H1 (cell line): ENCODE data around the gene PRTN3. TPM values are rescaled to one million over a fixed set of nuclear protein-coding genes. Genes with fewer than 3 reads are reported as not detected.

Source experiments
- CTCF ChIA-PET: fragments of 300-600 bp; sonication (Branson Sonifier 250); formaldehyde crosslinking; loops from one replicate; lab custom pipeline; 2021; ENCODE audit not compliant: partially characterized antibody; lab: Charles Lee
- POLR2A ChIA-PET: fragments of 300-600 bp; sonication (Branson Sonifier 250); formaldehyde crosslinking; loops from one replicate; lab custom pipeline; 2021; ENCODE audit warnings: inconsistent platforms; ENCODE audit not compliant: partially characterized antibody; lab: Charles Lee
- DNase-seq, 2 experiments: peaks; one replicate each; pipeline versions ENCODE4 v3.0.0 to v3.0.0-alpha.2; 2010 to 2022; ENCODE audit warnings: low spot score in 2 of 2, low read depth in 1 of 2, mixed read lengths in 1 of 2
- FAIRE-seq: peaks from 2 replicates; lab custom pipeline; 2011; peaks lifted over from hg19 to GRCh38; lab: Jason Lieb, UNC
- H2AFZ ChIP-seq: 2 replicates; pipeline ENCODE4 v1.8.1; 2012; ENCODE audit warnings: low read length, inconsistent platforms
- H2AK5ac ChIP-seq: 2 replicates; pipeline ENCODE4 v1.6.1; 2013; ENCODE audit warnings: low read depth, low read length
- H2BK120ac ChIP-seq: replicated peaks from 2 replicates; pipeline ENCODE3; 2013; ENCODE audit warnings: low read depth, low read length, inconsistent platforms
- H2BK12ac ChIP-seq: 2 replicates; pipeline ENCODE4 v1.6.1; 2013; ENCODE audit warnings: low read depth, low read length
- H2BK15ac ChIP-seq: 2 replicates; pipeline ENCODE4 v1.6.1; 2013; ENCODE audit warnings: low read length
- H2BK20ac ChIP-seq: 2 replicates; pipeline ENCODE4 v1.6.1; 2013; ENCODE audit warnings: low read length
- H2BK5ac ChIP-seq: 2 replicates; pipeline ENCODE4 v1.6.1; 2013; ENCODE audit warnings: low read depth, low read length
- H3K14ac ChIP-seq: 2 replicates; pipeline ENCODE4 v1.6.1; 2013; ENCODE audit warnings: inconsistent platforms; ENCODE audit not compliant: insufficient read length
- H3K18ac ChIP-seq: 2 replicates; pipeline ENCODE4 v1.6.1; 2013; ENCODE audit warnings: low read length; ENCODE audit errors: extremely low read depth
- H3K23ac ChIP-seq: 2 replicates; pipeline ENCODE4 v1.6.1; 2013; ENCODE audit warnings: inconsistent platforms; ENCODE audit not compliant: insufficient read length
- H3K23me2 ChIP-seq: 2 replicates; pipeline ENCODE4 v1.6.1; 2013; ENCODE audit warnings: low read depth, low read length
- H3K27ac ChIP-seq: 2 replicates; pipeline ENCODE4 v1.6.1; 2011; ENCODE audit warnings: low read depth, low read length, inconsistent platforms
- H3K27me3 ChIP-seq, 4 experiments: replicated peaks in 1 of 4; 1 replicate in 1 of 4; 2 replicates in 3 of 4; pipeline versions ENCODE4 v1.6.1 to v1.8.1; 2011 to 2013; ENCODE audit warnings: low read length in 3 of 4, mild to moderate bottlenecking in 3 of 4, inconsistent platforms in 2 of 4, mixed read lengths in 2 of 4, moderate library complexity in 1 of 4; ENCODE audit not compliant: control insufficient read depth in 3 of 4, insufficient read depth in 3 of 4; ENCODE audit errors: extremely low read depth in 1 of 4
- H3K36me3 ChIP-seq, 4 experiments: 2 replicates each; pipeline versions ENCODE4 v1.6.1 to v1.8.1; 2011 to 2013; ENCODE audit warnings: mild to moderate bottlenecking in 4 of 4, low read length in 3 of 4, moderate library complexity in 2 of 4, control low read depth in 1 of 4, inconsistent platforms in 1 of 4; ENCODE audit not compliant: insufficient read depth in 4 of 4, control insufficient read depth in 2 of 4
- H3K4ac ChIP-seq: replicated peaks from 2 replicates; pipeline ENCODE3; 2013; ENCODE audit warnings: low read length, low read depth, mixed read lengths, inconsistent platforms; ENCODE audit not compliant: insufficient read length
- H3K4me1 ChIP-seq, 4 experiments: replicated peaks in 1 of 4; 1 replicate in 1 of 4; 2 replicates in 3 of 4; pipeline versions ENCODE4 v1.6.1 to v1.8.1; 2011 to 2013; ENCODE audit warnings: low read length in 3 of 4, inconsistent platforms in 2 of 4, mixed read lengths in 1 of 4; ENCODE audit not compliant: insufficient read depth in 4 of 4, control insufficient read depth in 3 of 4
- H3K4me2 ChIP-seq, 2 experiments: 2 replicates each; pipeline versions ENCODE4 v1.6.1 to v1.8.1; 2011 to 2013; ENCODE audit warnings: low read depth in 2 of 2, low read length in 2 of 2, control low read depth in 1 of 2, inconsistent platforms in 1 of 2, mild to moderate bottlenecking in 1 of 2; ENCODE audit not compliant: insufficient read depth in 1 of 2
- H3K4me3 ChIP-seq, 4 experiments: fragments of 200-600, 300-600 bp in 1 of 4; sonication (generic), shearing (Covaris generic), sonication (Bioruptor Twin) in 1 of 4; 2 replicates each; pipeline versions ENCODE4 v1.5.1 to v1.8.1; 2011 to 2016; ENCODE audit warnings: low read length in 4 of 4, low read depth in 3 of 4, control low read depth in 2 of 4, inconsistent platforms in 2 of 4, mild to moderate bottlenecking in 2 of 4, mixed read lengths in 1 of 4, moderate library complexity in 1 of 4; ENCODE audit not compliant: insufficient read depth in 2 of 4; ENCODE audit errors: extremely low read depth in 1 of 4
- H3K56ac ChIP-seq: replicated peaks from 2 replicates; pipeline ENCODE3; 2013; ENCODE audit warnings: low read depth, mild to moderate bottlenecking, mixed read lengths, low read length, inconsistent platforms; ENCODE audit not compliant: insufficient read length
- H3K79me1 ChIP-seq: 2 replicates; pipeline ENCODE4 v1.6.1; 2013; ENCODE audit warnings: low read depth, low read length, control low read depth
- H3K79me2 ChIP-seq, 2 experiments: 2 replicates each; pipeline versions ENCODE4 v1.6.1 to v1.8.1; 2012 to 2013; ENCODE audit warnings: low read length in 2 of 2, mild to moderate bottlenecking in 2 of 2, inconsistent platforms in 1 of 2; ENCODE audit not compliant: insufficient read depth in 2 of 2, control insufficient read depth in 1 of 2
- H3K9ac ChIP-seq, 4 experiments: replicated peaks in 1 of 4; 1 replicate in 1 of 4; 2 replicates in 3 of 4; pipeline versions ENCODE4 v1.6.1 to v1.8.1; 2011 to 2013; ENCODE audit warnings: low read depth in 3 of 4, low read length in 3 of 4, control low read depth in 2 of 4, mild to moderate bottlenecking in 2 of 4, moderate library complexity in 2 of 4, inconsistent platforms in 1 of 4; ENCODE audit errors: extremely low read depth in 1 of 4
- H3K9me3 ChIP-seq, 2 experiments: 2 replicates each; pipeline versions ENCODE4 v1.6.1 to v1.8.1; 2012 to 2013; ENCODE audit warnings: mild to moderate bottlenecking in 2 of 2, moderate library complexity in 2 of 2, control low read depth in 1 of 2, inconsistent platforms in 1 of 2, low read depth in 1 of 2, low read length in 1 of 2, mixed read lengths in 1 of 2; ENCODE audit not compliant: insufficient read depth in 2 of 2
- H4K20me1 ChIP-seq, 2 experiments: replicated peaks in 1 of 2; 2 replicates each; pipeline versions ENCODE3 to v1.8.1; 2011 to 2013; ENCODE audit warnings: inconsistent platforms in 2 of 2, low read length in 2 of 2, mild to moderate bottlenecking in 1 of 2; ENCODE audit not compliant: insufficient read depth in 2 of 2, control insufficient read depth in 1 of 2
- H4K5ac ChIP-seq: 2 replicates; pipeline ENCODE4 v1.6.1; 2013; ENCODE audit warnings: low read length, low read depth, mixed read lengths, inconsistent platforms; ENCODE audit not compliant: insufficient read length
- H4K8ac ChIP-seq: 2 replicates; pipeline ENCODE4 v1.8.0; 2013; ENCODE audit warnings: mild to moderate bottlenecking, moderate library complexity, low read length, inconsistent platforms; ENCODE audit not compliant: insufficient read depth; ENCODE audit errors: extremely low read depth
- H4K91ac ChIP-seq: replicated peaks from 2 replicates; pipeline ENCODE3; 2013; ENCODE audit warnings: low read length, mixed read lengths, inconsistent platforms; ENCODE audit not compliant: insufficient read length
- BCL11A ChIP-seq, 2 experiments: IDR thresholded peaks; one replicate each; pipeline ENCODE4 v1.6.1; 2011; ENCODE audit warnings: low read depth in 2 of 2, low read length in 2 of 2, mild to moderate bottlenecking in 2 of 2
- BRCA1 ChIP-seq: IDR thresholded peaks from 2 replicates; pipeline ENCODE4 v1.6.1; 2012; ENCODE audit warnings: low read depth, low read length, improper control_type of control experiment
- CHD2 ChIP-seq: IDR thresholded peaks from 2 replicates; pipeline ENCODE4 v1.6.1; 2012; ENCODE audit warnings: low read length, improper control_type of control experiment
- CREB1 ChIP-seq: IDR thresholded peaks from 2 replicates; pipeline ENCODE4 v1.6.1; 2012; ENCODE audit warnings: inconsistent platforms
- GABPA ChIP-seq: IDR thresholded peaks from 2 replicates; pipeline ENCODE4 v1.6.1; 2011; ENCODE audit warnings: mild to moderate bottlenecking, low read length, moderate library complexity, borderline replicate concordance; ENCODE audit not compliant: insufficient read depth
- HDAC2 ChIP-seq, 2 experiments: fragments of 300-600 bp in 1 of 2; sonication (generic) in 1 of 2; IDR thresholded peaks; 2 replicates each; pipeline ENCODE4 v1.6.1; 2011 to 2012; ENCODE audit warnings: low read depth in 2 of 2, low read length in 2 of 2, mild to moderate bottlenecking in 2 of 2, moderate library complexity in 2 of 2, borderline replicate concordance in 1 of 2, inconsistent platforms in 1 of 2
- PHF8 ChIP-seq: fragments of 200-600 bp; sonication (generic); conservative IDR thresholded peaks from 2 replicates; pipeline ENCODE4 v1.7.1; 2012; ENCODE audit warnings: low read depth, mild to moderate bottlenecking, inconsistent platforms, low read length, moderate library complexity
- POLR2A ChIP-seq, 2 experiments: IDR thresholded peaks; 1 replicate in 1 of 2; 2 replicates in 1 of 2; pipeline ENCODE4 v1.6.1; 2011; ENCODE audit warnings: low read depth in 2 of 2, low read length in 2 of 2, mild to moderate bottlenecking in 2 of 2; ENCODE audit errors: control extremely low read depth in 1 of 2
- POLR2AphosphoS5 ChIP-seq: IDR thresholded peaks from 2 replicates; pipeline ENCODE4 v1.6.1; 2011; ENCODE audit warnings: low read depth, low read length
- SIN3A ChIP-seq, 2 experiments: IDR thresholded peaks in 1 of 2; conservative IDR thresholded peaks in 1 of 2; 2 replicates each; pipeline ENCODE4 v1.6.1; 2011 to 2012; ENCODE audit warnings: low read length in 2 of 2, improper control_type of control experiment in 1 of 2, low read depth in 1 of 2, mild to moderate bottlenecking in 1 of 2
- SIX5 ChIP-seq: IDR thresholded peaks from 2 replicates; pipeline ENCODE4 v1.6.1; 2011; ENCODE audit warnings: mild to moderate bottlenecking, low read depth, low read length
- SP4 ChIP-seq: IDR thresholded peaks from 2 replicates; pipeline ENCODE4 v1.6.1; 2012; ENCODE audit warnings: low read length, inconsistent platforms
- TBP ChIP-seq: IDR thresholded peaks from 2 replicates; pipeline ENCODE4 v1.6.1; 2011; ENCODE audit warnings: low read depth, low read length, improper control_type of control experiment
- TCF12 ChIP-seq: IDR thresholded peaks from 2 replicates; pipeline ENCODE4 v1.6.1; 2011; ENCODE audit warnings: low read depth, mild to moderate bottlenecking, low read length
- WGBS, 2 experiments: shearing (Covaris generic) in 1 of 2; methylation state at CpG; one replicate each; pipeline versions ENCODE4 v1.1.6 to v1.1.7; 2013 to 2015; ENCODE audit warnings: low lambda C conversion rate in 2 of 2, mixed read lengths in 2 of 2, inconsistent platforms in 1 of 2, low coverage in 1 of 2, missing lambda C conversion rate in 1 of 2; ENCODE audit not compliant: insufficient replicate concordance in 2 of 2, insufficient coverage in 1 of 2, insufficient read length in 1 of 2; ENCODE audit errors: extremely low coverage in 1 of 2, missing lambda C conversion rate in 1 of 2; 5-methylcytosine and 5-hydroxymethylcytosine counted together
- polyA plus RNA-seq, 7 experiments: library from polyadenylated mRNA; depleted of rRNA in 3 of 7; stranded (reverse) in 5 of 7; unstranded in 2 of 7; fragments of >200 nt in 5 of 7; fragments of 200-250 nt in 2 of 7; gene quantifications; 1 replicate in 5 of 7; 2 replicates in 1 of 7; 4 replicates in 1 of 7; pipeline versions ENCODE4 v1.2.1 to v1.2.3, GENCODE V29; 2011 to 2013; ENCODE audit warnings: missing spikeins in 2 of 7, mixed read lengths in 2 of 7
- total RNA-seq: library from RNA; stranded (reverse); fragmentation: NEBNext Ultra II Directional; extraction: Animal tissue kit (Norgen Biotek cat#: 25700); gene quantifications from 2 replicates; pipeline ENCODE4 v1.2.1, GENCODE V29; 2021

Gene PRTN3
- total and polyA plus RNA-seq, 2 of the 8 experiments (the other 6 are each of a cell fraction or from before 2014, with no cell fraction given) = 0.39 to 2.1 TPM

DNA sequence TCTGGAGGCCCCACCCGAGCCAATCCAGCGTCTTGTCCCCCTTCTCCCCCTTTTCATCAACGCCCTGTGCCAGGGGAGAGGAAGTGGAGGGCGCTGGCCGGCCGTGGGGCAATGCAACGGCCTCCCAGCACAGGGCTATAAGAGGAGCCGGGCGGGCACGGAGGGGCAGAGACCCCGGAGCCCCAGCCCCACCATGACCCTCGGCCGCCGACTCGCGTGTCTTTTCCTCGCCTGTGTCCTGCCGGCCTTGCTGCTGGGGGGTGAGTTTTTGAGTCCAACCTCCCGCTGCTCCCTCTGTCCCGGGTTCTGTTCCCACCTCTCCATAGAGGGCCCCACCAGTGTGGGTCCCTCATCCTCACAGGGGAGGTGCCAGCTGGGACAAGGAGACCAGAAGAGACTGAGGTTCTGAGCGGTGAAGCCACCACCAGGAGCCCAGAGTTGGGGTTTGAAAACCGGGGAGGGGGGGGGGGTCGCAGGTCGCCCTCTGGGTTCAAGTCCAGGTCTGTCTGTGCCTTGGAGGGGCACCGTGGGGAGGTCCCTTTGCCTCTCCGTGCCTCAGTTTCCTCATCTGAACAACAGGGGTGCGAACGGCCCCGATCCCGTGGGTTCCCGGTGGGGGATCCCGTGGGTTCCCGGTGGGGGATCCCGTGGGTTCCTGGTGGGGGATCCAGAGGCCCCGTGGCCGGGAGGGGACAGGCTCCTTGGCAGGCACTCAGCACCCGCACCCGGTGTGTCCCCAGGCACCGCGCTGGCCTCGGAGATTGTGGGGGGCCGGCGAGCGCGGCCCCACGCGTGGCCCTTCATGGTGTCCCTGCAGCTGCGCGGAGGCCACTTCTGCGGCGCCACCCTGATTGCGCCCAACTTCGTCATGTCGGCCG, 11.6 kb downstream of the PRTN3 start, which contains the start of gene ELANE:
ELANE (plus strand) TSS at position 168 of the 878 bp plus-strand sequence; CDS start at position 194, 26 bp downstream.
- H3K27ac ChIP-seq = no peak within 1 kb of the TSS
- CTCF ChIA-PET = no interaction called here
- H3K79me2 ChIP-seq = no peaks in the 10 kb centered on the region
- no peak within 1 kb of the TSS for H4K91ac ChIP-seq
- 85% methylated on average over 29 of the region's 55 CpGs; no CpG with 5 or more reads in 1 of the 2 experiments for WGBS, 2 experiments
- no peaks in the 10 kb centered on the region for H3K4me1 ChIP-seq
- DNase-seq (no peak), FAIRE-seq (no peak)
- H4K5ac ChIP-seq = no peak within 1 kb of the TSS
- no peaks in the 10 kb centered on the region for H4K20me1 ChIP-seq
- no peak within 1 kb of the TSS for H3K23ac ChIP-seq
- no peak within 1 kb of the TSS for H3K56ac ChIP-seq
- no peak within 1 kb of the TSS for H2BK5ac ChIP-seq
- H3K4ac ChIP-seq = no peak within 1 kb of the TSS
- no peak within 1 kb of the TSS for H3K9ac ChIP-seq
- H3K9me3 ChIP-seq = no peaks in the 10 kb centered on the region
- no peaks in the 10 kb centered on the region for H3K79me1 ChIP-seq
- POLR2A ChIA-PET = interaction anchor here (0.6 kb wide), 2 partner anchors 19 to 21 kb away, joined by 3 to 4 read pairs; no protein-coding TSS in a partner anchor
- H3K23me2 ChIP-seq = no peaks in the 10 kb centered on the region
- no peak within 1 kb of the TSS for H3K4me2 ChIP-seq
- H2BK15ac ChIP-seq = no peak within 1 kb of the TSS
- no peak within 1 kb of the TSS for H2AK5ac ChIP-seq
- no peak within 1 kb of the TSS for H2BK12ac ChIP-seq
- H3K14ac ChIP-seq = no peak within 1 kb of the TSS
- no peak within 1 kb of the TSS for H2BK20ac ChIP-seq
- H3K4me3 ChIP-seq = no peak within 1 kb of the TSS
- H4K8ac ChIP-seq = peak within 1 kb of the TSS; percentile 25; the same call in 1 of the 2 replicates
- H3K36me3 ChIP-seq = no peaks in the 10 kb centered on the region
- H3K18ac ChIP-seq = no peak within 1 kb of the TSS
- H2BK120ac ChIP-seq = no peak within 1 kb of the TSS
- no peaks in the 10 kb centered on the region for H3K27me3 ChIP-seq
- H2AFZ ChIP-seq = no peak within 1 kb of the TSS
- TF ChIP-seq BRCA1 (no peak), TCF12 (no peak), POLR2AphosphoS5 (no peak), BCL11A (IDR thresholded peaks at IDR 0.05; ENCODE audit: low read depth in 2 of 2, low read length in 2 of 2) (no peak), HDAC2 (IDR thresholded peaks at IDR 0.05; ENCODE audit: borderline replicate concordance in 1 of 2, low read depth in 2 of 2, low read length in 2 of 2) (no peak), SP4 (no peak), POLR2A (IDR thresholded peaks at IDR 0.05; ENCODE audit: control extremely low read depth in 1 of 2, low read depth in 2 of 2, low read length in 2 of 2) (no peak), SIX5 (no peak), CHD2 (no peak), PHF8 (no peak), TBP (no peak), CREB1 (no peak), GABPA (no peak), SIN3A (conservative IDR thresholded peaks at IDR 0.05 in 1 of 2, IDR thresholded peaks at IDR 0.05 in 1 of 2; ENCODE audit: low read depth in 1 of 2, low read length in 2 of 2) (no peak)
